Stimulated activated CD4-positive, alpha-beta T cell treated with anti-CD3 and anti-CD28 coated beads, Interleukin-12 subunit alpha, Interleukin-12 subunit beta, amount 100 ng/mL, for 24 hours (primary cell): ENCODE results near the gene LRP3.
"Not testable (repeated sequence)": the region's sequence is repeated elsewhere in the genome, so short reads cannot be mapped to it uniquely, and the experiment has no call there.

Experiments
- DNase-seq, 2 experiments: peaks; one replicate each; pipeline ENCODE4 v3.0.0-alpha.2; 2020; ENCODE audit warnings: low read depth in 2 of 2

Gene LRP3

GRCh38 chr19:33193865-33194362 lies at the start of gene LRP3:
Gene LRP3, plus strand, starts transcription at chr19:33194330. Its CDS starts 456 bp downstream, at chr19:33194786.
- no peak for DNase-seq

DNA sequence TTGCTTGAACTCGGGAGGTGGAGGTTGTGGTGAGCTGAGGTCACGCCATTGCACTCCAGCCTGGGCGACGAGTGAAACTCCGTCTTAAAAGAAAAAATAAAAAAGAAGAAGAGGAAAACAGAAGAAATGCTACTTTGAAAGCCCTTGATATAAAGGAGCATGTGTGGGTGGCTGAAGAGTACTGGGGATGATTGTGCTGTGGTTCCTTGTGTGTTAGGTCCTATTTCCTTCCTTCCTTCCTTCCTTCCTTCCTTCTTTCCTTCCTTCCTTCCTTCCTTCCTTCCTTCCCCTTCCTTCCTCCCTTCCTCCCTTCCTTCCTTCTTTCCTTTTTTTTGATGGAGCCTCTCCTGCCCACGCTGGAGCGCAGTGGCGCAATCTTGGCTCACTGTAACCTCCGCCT lies 47.9 kb upstream of the LRP3 start:
- no peak for DNase-seq

DNA sequence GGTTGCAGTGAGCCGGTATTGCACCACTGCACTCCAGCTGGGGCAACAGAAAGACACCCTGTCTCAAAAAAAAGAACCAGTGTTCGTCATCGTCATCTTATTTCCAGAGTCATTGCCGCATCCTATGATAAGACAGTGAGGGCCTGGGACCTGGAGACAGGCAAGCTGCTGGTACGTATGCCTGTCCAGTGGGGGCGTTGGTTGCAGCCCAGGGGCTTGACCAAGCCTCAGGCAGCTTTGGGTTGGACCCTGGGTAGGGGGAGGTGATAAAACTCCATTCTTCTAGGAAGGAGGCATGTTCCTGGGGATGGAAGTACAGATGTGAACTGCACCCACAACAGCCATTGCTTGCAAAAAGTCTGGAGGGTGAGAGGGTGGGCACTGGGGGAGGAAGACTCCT lies 46.6 kb upstream of the LRP3 start:
- DNase-seq: no peak

GRCh38 chr19:33150852-33151518 lies 43.1 kb upstream of the LRP3 start:
- DNase-seq: no peak

DNA sequence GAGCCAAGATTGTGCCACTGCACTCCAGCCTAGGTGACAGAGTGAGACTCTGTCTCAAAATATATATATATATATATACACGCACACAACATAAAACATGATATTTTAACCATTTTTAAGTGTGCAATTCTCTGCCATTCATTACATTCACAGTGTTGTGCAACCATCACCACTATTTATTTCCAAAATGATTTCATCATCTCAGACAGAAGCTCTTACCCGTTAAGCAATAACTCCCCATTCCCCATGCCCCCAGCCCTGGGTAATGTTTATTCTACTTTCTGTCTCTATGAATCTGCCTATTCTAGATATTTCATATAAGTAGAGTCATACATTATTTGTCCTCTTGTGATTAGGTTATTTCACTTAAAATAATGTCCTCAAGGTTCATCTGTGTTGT lies 42.0 kb upstream of the LRP3 start:
- no peak for DNase-seq

DNA sequence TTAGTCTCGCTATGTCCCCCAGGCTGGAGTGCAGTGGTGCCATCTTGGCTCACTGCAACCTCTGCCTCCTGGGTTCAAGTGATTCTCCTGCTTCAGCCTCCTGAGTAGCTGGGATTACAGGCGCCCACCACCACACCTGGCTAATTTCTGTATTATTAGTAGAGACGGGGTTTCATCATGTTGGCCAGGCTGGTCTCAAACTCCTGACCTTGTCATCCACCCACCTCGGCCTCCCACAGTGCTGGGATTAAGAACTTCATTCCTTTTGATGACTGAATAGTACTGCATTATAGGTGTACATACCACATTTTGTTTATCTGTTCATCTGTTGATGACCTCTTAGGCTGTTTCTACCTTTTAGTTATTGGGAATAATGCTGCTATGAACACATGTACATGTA lies 41.5 kb upstream of the LRP3 start:
- DNase-seq: not testable (repeated sequence)

DNA sequence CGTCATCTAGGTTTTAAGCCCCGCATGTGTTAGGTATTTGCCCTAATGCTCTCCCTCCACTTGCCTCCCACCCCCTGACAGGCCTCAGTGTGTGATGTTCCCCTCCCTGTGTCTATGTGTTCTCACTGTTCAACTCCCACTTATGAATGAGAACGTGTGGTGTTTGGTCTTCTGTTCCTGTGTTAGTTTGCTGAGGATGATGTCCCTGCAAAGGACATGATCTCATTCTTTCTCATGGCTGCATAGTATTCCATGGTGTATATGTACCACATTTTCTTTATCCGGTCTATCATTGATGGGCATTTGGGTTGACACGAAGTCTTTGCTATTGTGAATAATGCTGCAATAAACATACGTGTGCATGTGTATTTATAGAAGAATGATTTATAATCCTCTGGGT lies 39.8 kb upstream of the LRP3 start:
- DNase-seq: not testable (repeated sequence)

DNA sequence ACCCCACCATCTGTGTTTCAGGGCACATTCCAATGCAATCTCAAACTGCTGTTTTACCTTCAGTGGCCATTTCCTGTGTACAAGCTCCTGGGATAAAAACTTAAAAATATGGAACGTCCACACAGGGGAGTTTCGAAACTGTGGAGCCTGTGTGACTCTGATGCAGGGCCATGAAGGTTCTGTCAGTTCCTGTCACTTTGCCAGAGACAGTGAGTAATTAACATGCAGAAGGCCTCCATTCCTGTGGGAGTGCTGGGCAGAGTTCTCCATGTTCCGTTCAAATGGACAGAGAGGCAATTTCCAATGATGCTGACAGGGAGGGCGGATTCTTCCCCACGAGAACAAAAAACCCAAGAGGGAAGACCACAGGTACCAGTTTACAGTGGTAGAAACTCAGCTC lies 37.8 kb upstream of the LRP3 start:
- no peak for DNase-seq

DNA sequence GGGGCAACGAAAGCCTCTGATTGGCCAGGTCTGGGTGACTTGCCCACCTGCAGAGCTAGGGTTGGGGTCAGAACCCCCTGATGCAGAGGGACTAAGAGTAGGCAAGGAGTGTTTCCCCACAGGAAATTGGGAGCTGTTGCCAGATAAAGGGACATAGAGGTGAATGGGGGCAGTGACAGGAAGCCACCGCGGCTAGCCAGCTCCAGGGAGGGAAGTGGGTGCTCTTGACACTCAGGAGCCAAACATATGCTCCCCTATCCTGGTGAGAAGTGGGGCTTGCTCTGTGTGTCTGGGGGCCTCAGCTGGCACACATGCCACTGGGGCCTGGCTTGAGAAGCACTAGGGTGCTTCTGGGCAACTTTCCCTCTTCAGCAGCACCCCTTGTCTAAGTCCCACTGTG lies 36.2 kb upstream of the LRP3 start:
- DNase-seq: no peak

DNA sequence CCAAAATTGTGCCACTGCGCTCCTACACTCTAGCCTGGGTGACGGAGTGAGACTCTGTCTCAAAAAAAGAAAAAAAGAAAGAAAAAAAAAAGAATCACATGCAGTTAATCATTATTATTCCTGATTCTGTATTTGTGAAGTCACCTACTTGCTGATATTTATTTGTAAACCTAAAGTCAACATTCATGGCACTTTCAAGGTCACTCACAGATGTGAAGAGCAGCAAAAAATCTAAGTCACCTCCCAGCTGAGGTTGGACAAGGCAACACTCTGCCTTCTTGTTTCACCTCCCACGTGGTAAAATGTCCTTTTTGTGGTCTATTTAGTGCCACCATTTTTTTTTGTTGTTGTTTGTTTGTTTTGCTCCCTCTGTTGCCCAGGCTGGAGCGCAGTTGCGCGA lies 35.8 kb upstream of the LRP3 start:
- no peak for DNase-seq

DNA sequence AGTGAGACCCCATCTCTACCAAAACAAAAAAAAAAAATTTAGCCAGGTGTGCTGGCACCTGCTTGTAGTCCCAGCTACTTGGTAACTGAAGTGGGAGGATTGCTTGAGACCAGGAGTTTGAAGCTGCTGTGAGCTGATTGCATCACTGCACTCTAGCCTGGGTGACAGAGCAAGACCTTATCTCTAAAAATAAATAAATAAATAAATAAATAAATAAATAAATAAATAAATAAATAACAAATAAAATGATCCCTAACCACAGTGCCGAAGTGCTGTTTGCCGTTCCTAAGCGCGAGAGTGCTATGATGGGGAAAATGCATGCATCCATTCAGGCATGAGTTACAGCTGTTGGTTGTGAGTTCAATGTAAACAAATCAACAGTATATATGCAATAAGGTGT lies 35.0 kb upstream of the LRP3 start:
- no peak for DNase-seq

GRCh38 chr19:33159893-33160292 lies 34.2 kb upstream of the LRP3 start:
- DNase-seq: no peak

DNA sequence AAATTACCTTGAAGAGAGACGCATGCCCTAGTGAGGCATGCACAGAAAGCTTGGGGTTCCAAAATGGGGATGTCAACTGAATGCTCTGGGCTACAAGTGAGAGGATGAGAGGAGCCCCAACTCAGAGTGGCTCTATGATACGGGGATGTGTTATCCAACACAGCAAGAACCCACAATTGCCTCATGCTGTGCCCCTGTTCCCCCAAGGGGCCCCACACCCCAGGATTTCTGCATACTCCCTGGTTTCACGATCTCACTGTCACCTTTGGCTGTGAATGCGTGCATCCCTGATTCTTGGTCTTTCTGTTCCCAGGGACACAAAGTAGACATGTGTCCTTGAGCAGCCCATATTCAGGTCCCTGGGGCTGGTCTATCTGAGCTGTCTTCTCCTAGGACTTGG lies 32.9 kb upstream of the LRP3 start:
- DNase-seq: no peak

DNA sequence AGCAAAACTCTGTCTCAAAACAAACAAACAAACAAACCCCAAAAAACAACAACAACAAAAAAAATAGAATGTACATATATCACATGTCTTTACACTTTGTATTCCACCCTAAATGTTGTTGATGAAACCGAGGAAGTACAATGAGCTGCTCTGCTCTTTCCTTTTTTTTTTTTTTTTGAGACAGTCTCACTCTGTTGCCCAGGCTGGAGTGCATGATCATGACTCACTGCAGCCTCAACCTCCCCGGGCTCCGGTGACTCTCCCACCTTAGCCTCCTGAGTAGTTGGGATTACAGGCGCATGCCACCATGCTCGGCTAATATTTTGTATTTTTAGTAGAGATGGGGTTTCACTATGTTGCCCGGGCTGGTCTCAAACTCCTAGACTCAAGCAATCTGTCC lies 30.6 kb upstream of the LRP3 start:
- no peak for DNase-seq

GRCh38 chr19:33166037-33166436 lies 28.1 kb upstream of the LRP3 start:
- not testable (repeated sequence) for DNase-seq

GRCh38 chr19:33167438-33167837 lies 26.7 kb upstream of the LRP3 start:
- DNase-seq: no peak

DNA sequence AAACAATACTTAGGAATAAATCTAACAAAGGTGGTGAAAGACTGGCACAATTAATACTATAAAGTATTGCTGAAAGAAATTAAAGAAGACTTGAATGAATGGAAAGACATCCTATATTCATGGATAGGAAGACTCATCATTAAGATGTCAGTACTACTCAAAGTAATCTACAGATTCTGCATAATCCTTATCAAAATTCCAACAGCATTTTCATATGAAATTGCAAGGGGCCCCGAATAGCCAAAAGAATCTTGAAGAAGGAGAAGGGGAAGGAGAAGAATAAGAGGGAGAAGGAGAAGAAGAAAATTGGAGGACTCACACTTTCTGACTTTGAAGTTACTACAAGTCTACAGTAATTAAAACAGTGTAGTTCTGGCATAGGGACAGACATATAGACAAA lies 25.6 kb upstream of the LRP3 start:
- no peak for DNase-seq

DNA sequence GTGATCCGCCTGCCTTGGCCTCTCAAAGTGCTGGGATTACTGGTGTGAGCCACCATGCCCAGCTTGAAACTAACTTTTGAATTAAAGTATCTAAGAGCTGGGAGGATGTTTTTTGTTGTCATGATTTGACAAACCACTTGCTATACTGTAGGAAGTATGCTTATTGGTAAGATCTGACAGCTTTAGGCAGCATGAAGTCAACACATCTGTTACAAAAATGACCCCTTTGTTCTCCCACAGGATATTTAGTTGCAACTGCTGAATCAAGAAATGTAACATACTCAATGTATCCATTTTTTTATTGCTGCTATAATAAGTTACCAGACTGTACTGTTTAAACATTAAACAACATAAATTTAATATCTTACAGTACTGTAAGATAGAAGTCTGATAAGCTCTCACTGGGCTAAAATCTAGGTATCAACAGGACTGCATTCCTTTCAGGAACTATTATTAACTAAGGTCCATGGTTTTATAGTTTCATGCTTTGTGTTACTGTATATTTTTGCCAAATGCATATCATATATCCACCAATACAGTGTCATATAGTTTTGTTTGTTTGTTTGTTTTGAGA lies 22.8 kb upstream of the LRP3 start:
- DNase-seq: no peak

GRCh38 chr19:33171916-33172359 lies 22.2 kb upstream of the LRP3 start:
- no peak for DNase-seq

DNA sequence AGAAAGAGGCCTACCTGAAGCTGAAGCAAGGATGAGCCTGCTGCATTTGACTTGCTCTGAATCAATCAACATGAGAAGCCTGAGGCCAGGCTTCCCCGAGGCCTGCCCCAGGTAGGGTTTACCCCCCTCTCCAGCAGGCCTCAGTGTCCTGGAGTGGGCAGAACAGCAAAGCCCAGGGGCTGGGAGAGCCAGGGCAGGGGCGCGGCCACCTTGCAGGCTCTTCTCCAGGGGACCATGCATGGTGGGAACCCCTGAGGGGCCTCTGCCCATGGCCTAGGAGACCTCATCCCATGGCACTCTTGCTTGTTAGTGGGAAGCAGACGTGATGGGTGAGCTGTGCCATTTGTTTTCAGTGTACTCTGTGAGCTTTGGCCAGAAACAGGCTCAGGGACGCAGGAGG lies 19.9 kb upstream of the LRP3 start:
- no peak for DNase-seq

- no peak for DNase-seq
Observed at GRCh38 chr19:33175156-33175782, 18.9 kb upstream of the LRP3 start.

DNA sequence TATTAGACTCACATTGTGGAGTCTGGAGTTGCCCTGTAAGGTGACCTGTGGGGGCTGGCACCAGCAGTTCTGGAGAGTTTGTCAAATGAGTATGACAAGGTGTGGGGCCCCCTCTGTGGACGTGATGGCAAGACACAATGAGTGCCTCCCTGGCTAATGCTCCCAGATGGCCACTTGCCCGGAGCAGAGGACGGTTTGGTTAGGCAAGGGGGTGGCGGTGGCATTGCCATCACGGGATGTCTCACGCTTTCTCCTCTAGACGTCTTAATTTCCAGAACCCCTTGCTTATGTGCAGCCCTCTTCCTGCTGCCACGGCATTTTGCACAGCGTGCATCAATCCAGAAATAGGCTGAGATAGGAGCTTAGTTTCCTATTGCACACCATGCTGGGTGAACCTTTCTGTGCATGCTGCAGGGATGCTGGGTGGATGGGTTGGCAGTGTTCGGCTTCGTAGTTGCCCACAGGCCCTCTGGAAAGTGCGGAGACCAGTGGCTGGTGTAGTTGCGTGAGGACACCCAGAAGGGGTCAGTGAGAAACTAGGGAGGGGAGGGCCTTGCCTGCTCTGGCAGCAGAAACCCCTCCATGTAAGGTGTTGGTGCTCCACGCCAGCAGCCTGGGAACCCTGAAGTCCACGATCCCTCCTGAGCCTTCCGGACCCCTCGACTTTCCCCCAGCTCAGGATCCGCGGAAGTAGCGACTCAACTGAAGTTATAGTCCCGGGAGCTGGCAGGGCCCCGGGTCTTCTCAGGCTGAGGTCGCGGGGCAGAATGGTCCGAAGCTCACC lies 18.1 kb upstream of the LRP3 start:
- DNase-seq: no peak
